Measurements from ENCODE around the gene FAM229A. TPM values are rescaled to one million over a fixed set of nuclear protein-coding genes. Genes with fewer than 3 reads are reported as not detected.

Gene FAM229A
- total and polyA plus RNA-seq, 9 of the 15 experiments (the other 6 are each of a cell fraction or from before 2014, with no cell fraction given) = 0.04 to 21.6 (median 7.4) TPM

DNA sequence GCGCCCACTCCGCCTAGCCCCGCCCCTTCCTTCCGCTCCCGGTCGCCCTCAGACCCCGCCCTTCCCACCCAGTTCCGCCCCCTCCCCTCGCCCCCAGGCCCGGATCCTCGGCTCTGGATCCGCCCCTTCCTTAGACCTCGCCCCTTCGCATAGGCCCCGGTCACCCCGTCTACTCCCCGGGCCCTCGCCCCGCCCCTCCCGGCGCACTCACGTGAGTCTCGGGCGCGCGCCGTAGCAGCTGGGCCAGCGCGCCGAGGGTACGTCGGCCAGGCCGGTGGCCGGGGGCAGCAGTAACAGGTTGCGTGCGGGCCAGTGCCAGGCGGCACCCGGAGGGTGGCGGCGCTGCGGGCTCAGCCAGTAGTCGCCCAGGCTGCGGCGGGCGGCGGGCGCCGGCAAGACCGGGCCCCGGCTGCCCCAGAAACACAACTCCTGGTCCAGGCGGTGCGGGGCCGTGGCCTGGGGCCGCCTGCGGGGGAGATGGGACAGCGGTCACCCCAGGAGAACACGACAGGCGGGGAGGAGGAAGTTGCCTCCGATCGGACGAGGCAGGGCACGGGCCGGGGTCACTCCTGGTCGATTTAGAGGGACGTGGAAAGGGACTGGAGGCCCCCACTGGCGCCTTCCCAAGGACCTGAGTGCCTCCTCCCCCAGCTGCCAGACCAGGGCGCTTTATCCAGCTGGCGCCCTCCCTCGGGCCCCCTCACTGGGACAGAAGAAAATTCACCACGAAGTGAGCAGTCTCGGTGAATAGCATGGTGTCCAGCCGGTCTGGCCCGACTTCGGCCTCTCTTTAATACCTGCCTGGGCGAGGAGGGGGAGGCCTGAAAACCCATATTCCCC lies 10.7 kb downstream of the FAM229A start (continued):
- no peak for TF ChIP-seq ZNF146 (CRISPR knock-in tag; IDR thresholded peaks at IDR 0.05; ENCODE audit: unreplicated experiment)
- TF ChIP-seq BCL6 (CRISPR knock-in tag; IDR thresholded peaks at IDR 0.05) = no peak
- TF ChIP-seq BHLHE40 (IDR thresholded peaks at IDR 0.05; ENCODE audit: low read length) = peak; percentile 99
- no peak for TF ChIP-seq TCFL5 (CRISPR knock-in tag; conservative IDR thresholded peaks at IDR 0.05)
- TF ChIP-seq SNIP1 (IDR thresholded peaks at IDR 0.05; ENCODE audit: low read depth) = no peak
- no peak for TF ChIP-seq PHTF2 (CRISPR knock-in tag; IDR thresholded peaks at IDR 0.05)
- TF ChIP-seq, protein P1, sequence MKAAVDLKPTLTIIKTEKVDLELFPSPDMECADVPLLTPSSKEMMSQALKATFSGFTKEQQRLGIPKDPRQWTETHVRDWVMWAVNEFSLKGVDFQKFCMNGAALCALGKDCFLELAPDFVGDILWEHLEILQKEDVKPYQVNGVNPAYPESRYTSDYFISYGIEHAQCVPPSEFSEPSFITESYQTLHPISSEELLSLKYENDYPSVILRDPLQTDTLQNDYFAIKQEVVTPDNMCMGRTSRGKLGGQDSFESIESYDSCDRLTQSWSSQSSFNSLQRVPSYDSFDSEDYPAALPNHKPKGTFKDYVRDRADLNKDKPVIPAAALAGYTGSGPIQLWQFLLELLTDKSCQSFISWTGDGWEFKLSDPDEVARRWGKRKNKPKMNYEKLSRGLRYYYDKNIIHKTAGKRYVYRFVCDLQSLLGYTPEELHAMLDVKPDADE (conservative IDR thresholded peaks at IDR 0.05; ENCODE audit: control insufficient read depth, low read depth, low read length) = peak; percentile 38
- 0 out of 4 replicates have a peak, but pooled peaks of 1 of the 2 experiments have one; percentile 14 for TF ChIP-seq TEAD1 (CRISPR knock-in tag; IDR thresholded peaks at IDR 0.05)
- no peak for TF ChIP-seq ZNF121 (CRISPR knock-in tag; conservative IDR thresholded peaks at IDR 0.05)
- no peak for TF ChIP-seq RBM14 (IDR thresholded peaks at IDR 0.05; ENCODE audit: borderline replicate concordance, insufficient read depth, low read depth, low read length)
- TF ChIP-seq POLR2A (conservative IDR thresholded peaks at IDR 0.05) = peak; percentile 76
- peak; percentile 84 for TF ChIP-seq CREM (IDR thresholded peaks at IDR 0.05; ENCODE audit: low read depth)
- TF ChIP-seq, protein P2, sequence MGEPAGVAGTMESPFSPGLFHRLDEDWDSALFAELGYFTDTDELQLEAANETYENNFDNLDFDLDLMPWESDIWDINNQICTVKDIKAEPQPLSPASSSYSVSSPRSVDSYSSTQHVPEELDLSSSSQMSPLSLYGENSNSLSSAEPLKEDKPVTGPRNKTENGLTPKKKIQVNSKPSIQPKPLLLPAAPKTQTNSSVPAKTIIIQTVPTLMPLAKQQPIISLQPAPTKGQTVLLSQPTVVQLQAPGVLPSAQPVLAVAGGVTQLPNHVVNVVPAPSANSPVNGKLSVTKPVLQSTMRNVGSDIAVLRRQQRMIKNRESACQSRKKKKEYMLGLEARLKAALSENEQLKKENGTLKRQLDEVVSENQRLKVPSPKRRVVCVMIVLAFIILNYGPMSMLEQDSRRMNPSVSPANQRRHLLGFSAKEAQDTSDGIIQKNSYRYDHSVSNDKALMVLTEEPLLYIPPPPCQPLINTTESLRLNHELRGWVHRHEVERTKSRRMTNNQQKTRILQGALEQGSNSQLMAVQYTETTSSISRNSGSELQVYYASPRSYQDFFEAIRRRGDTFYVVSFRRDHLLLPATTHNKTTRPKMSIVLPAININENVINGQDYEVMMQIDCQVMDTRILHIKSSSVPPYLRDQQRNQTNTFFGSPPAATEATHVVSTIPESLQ (CRISPR knock-in tag; IDR thresholded peaks at IDR 0.05) = peak; percentile 31; the same call in 1 of the 2 replicates
- peak; percentile 55 for TF ChIP-seq KDM5B (IDR thresholded peaks at IDR 0.05; ENCODE audit: insufficient replicate concordance, low read depth, low read length)
- no peak for TF ChIP-seq ZNF124 (CRISPR knock-in tag; IDR thresholded peaks at IDR 0.05)
- TF ChIP-seq, protein P3, sequence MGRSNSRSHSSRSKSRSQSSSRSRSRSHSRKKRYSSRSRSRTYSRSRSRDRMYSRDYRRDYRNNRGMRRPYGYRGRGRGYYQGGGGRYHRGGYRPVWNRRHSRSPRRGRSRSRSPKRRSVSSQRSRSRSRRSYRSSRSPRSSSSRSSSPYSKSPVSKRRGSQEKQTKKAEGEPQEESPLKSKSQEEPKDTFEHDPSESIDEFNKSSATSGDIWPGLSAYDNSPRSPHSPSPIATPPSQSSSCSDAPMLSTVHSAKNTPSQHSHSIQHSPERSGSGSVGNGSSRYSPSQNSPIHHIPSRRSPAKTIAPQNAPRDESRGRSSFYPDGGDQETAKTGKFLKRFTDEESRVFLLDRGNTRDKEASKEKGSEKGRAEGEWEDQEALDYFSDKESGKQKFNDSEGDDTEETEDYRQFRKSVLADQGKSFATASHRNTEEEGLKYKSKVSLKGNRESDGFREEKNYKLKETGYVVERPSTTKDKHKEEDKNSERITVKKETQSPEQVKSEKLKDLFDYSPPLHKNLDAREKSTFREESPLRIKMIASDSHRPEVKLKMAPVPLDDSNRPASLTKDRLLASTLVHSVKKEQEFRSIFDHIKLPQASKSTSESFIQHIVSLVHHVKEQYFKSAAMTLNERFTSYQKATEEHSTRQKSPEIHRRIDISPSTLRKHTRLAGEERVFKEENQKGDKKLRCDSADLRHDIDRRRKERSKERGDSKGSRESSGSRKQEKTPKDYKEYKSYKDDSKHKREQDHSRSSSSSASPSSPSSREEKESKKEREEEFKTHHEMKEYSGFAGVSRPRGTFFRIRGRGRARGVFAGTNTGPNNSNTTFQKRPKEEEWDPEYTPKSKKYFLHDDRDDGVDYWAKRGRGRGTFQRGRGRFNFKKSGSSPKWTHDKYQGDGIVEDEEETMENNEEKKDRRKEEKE (IDR thresholded peaks at IDR 0.05; ENCODE audit: borderline replicate concordance in 1 of 2, control insufficient read depth in 1 of 2, low read depth in 2 of 2, low read length in 1 of 2) = no peak
- no peak for TF ChIP-seq FOXM1 (IDR thresholded peaks at IDR 0.05; ENCODE audit: low read depth)
- TF ChIP-seq FOXM1 (CRISPR knock-in tag; IDR thresholded peaks at IDR 0.05; ENCODE audit: low read depth) = peak; percentile 24; the same call in 1 of the 2 replicates
- no peak; the same call in 1 of the 2 replicates for TF ChIP-seq NFIC (IDR thresholded peaks at IDR 0.05)
- TF ChIP-seq MTA1 (IDR thresholded peaks at IDR 0.05; ENCODE audit: borderline replicate concordance) = no peak
- TF ChIP-seq NR3C1 (CRISPR knock-in tag; IDR thresholded peaks at IDR 0.05) = no peak; the same call in 1 of the 2 replicates
- TF ChIP-seq STAT5B (CRISPR knock-in tag; IDR thresholded peaks at IDR 0.05) = no peak
- TF ChIP-seq ELF4 (CRISPR knock-in tag; IDR thresholded peaks at IDR 0.05) = no peak
- TF ChIP-seq HLTF (IDR thresholded peaks at IDR 0.05) = no peak

Data from K562 (cell line).